D721Med (cell line): Measurements from ENCODE around the gene BARX2.

Experiments
- DNase-seq: peaks from one replicate; pipeline ENCODE4 v3.0.0; 2011; ENCODE audit warnings: low spot score; ENCODE audit not compliant: insufficient read length
- FAIRE-seq: peaks from 2 replicates; lab custom pipeline; 2011; peaks lifted over from hg19 to GRCh38; lab: Jason Lieb, UNC
- CTCF ChIP-seq: IDR thresholded peaks from 2 replicates; pipeline ENCODE4 v1.5.1; 2012; ENCODE audit warnings: mild to moderate bottlenecking, control low read depth; ENCODE audit not compliant: insufficient read depth; ENCODE audit errors: missing control alignments

Gene BARX2

GRCh38 chr11:129427376-129427775 lies 51.7 kb downstream of the BARX2 start:
- no peak for DNase-seq
- no peak for FAIRE-seq
- no peak for TF ChIP-seq CTCF

GRCh38 chr11:129427816-129428406 lies 52.3 kb downstream of the BARX2 start:
- FAIRE-seq (no peak), DNase-seq (no peak)
- no peak for TF ChIP-seq CTCF

- no peak for FAIRE-seq
- DNase-seq: no peak
- TF ChIP-seq CTCF: no peak
Observed at GRCh38 chr11:129428557-129428956, 52.9 kb downstream of the BARX2 start.

- no peak for TF ChIP-seq CTCF
- no peak for FAIRE-seq
- DNase-seq: no peak
Observed at GRCh38 chr11:129434641-129435498, 59.2 kb downstream of the BARX2 start.

DNA sequence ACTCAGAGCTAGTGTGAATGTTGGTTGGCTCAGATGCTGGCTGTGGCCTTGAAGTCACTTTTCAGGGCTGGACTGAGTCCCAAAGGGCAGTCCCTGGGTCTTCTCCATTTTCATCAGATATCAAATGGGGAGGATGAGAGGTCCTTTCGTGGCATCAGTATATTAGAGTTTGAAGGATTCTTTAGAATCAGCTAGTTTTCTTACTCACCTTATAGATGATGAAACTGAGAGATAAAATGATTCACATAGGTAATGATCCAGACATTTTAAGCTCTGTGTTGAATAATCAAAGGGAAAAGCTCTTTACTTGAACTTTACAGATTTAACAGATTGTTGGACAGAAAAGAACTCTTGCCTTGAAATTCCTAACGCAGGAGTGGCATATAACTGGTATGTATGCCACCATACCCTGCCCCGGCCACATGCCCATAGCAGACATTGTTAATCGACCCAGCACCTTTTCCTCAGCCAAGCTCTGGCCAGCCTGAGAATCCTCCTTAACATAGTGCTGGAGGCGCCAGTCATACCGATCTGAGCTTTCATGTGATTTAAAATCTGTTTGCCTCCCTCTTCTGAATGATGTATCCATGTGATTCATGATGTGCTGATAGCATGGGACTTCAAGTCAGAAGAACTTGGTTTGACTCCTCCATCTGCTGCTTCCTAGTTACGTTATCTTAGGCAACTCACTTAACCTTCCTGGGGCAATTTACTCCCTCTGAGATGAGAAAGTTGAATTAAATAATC lies 60.0 kb downstream of the BARX2 start:
- FAIRE-seq (no peak), DNase-seq (no peak)
- no peak for TF ChIP-seq CTCF

GRCh38 chr11:129436573-129436972 lies 60.9 kb downstream of the BARX2 start:
- DNase-seq: no peak
- no peak for FAIRE-seq
- no peak for TF ChIP-seq CTCF
